Activated T-helper 2 cell treated with anti-CD3 and anti-CD28 coated beads, Interferon-gamma antibody, Interleukin-2, Interleukin-4, amounts not matched to agents 10 μg/mL and 5 μg/mL and 100 μg/mL, durations not matched to agents 14 hours and 24 hours and 36 hours (primary cell): ENCODE measurements around the gene MMP8. TPM values are rescaled to one million over a fixed set of nuclear protein-coding genes. Genes with fewer than 3 reads are reported as not detected.

Experiments used
- DNase-seq: peaks from one replicate; pipeline ENCODE4 v3.0.0; 2021; ENCODE audit warnings: low spot score
- H3K27ac Mint-ChIP-seq: one replicate; pipeline ENCODE4 v1.8.0; 2021; ENCODE audit warnings: mixed read lengths
- H3K27me3 Mint-ChIP-seq: one replicate; pipeline ENCODE4 v1.8.0; 2021; ENCODE audit warnings: low read depth, mixed read lengths
- H3K36me3 Mint-ChIP-seq: one replicate; pipeline ENCODE4 v1.8.0; 2021; ENCODE audit warnings: low read depth, mixed read lengths
- H3K4me1 Mint-ChIP-seq: one replicate; pipeline ENCODE4 v1.8.0; 2021; ENCODE audit warnings: low read depth, mixed read lengths
- H3K4me3 Mint-ChIP-seq: one replicate; pipeline ENCODE4 v1.8.0; 2021; ENCODE audit warnings: low read depth, mild to moderate bottlenecking, moderate library complexity, mixed read lengths
- H3K9me3 Mint-ChIP-seq: one replicate; pipeline ENCODE4 v1.8.0; 2021; ENCODE audit warnings: mixed read lengths
- intact Hi-C: fragments of 100-400 bp; cut with micrococcal nuclease; formaldehyde crosslinking; loops from one replicate; pipeline ENCODE4 v1.15.1; 2023
- total RNA-seq: library from RNA; stranded (reverse); gene quantifications from 2 replicates; pipeline ENCODE4 v1.2.3, GENCODE V29; 2022

Gene MMP8
- total RNA-seq, 1 donor from 2014 or later, result not detected

- intact Hi-C loops, result no loop called here
- DNase-seq, result no peak
- Mint-ChIP-seq H3K27me3 (peaks cover 4% of the 10 kb centered on the region), H3K4me1 (no peaks in the 10 kb centered on the region), H3K9me3 (no peaks in the 10 kb centered on the region), H3K27ac (no peak overlapping the region), H3K36me3 (no peaks in the 10 kb centered on the region), H3K4me3 (no peak overlapping the region)
Observed at GRCh38 chr11:102709201-102709945, 15.4 kb downstream of the MMP8 start.

- no peaks in the 10 kb centered on the region for H3K36me3 Mint-ChIP-seq
- peaks cover 4% of the 10 kb centered on the region for H3K27me3 Mint-ChIP-seq
- H3K27ac Mint-ChIP-seq, result no peak overlapping the region
- intact Hi-C loops, result no loop called here
- no peaks in the 10 kb centered on the region for H3K4me1 Mint-ChIP-seq
- DNase-seq, result no peak
- no peak overlapping the region for H3K4me3 Mint-ChIP-seq
- H3K9me3 Mint-ChIP-seq, result no peaks in the 10 kb centered on the region
Observed at GRCh38 chr11:102708654-102709053, 16.1 kb downstream of the MMP8 start.

DNA sequence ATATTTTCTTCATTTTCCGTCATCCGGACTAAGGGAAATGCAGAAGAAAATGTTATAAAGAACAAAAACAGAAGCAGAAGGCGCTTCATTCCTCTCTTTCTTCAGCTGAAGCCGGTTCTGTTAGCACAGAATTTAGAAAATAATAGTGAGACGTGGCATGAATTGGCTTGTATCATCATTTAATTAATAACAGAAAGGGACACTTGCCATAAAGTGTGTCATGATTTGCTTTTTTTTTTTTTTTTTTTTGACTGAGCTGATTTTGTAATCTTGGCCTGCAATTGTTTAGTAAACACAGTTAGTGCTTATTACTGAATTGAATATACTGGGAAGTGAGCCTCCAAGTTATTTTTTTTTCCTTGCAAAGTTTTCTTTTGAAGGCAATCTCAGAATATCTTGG lies 19.1 kb downstream of the MMP8 start, which contains the start of gene MMP27:
MMP27 (minus strand) TSS at position 144 of the 400 bp plus-strand sequence; CDS start at position 89, 55 bp downstream.
- Mint-ChIP-seq H3K27ac (no peak within 1 kb of the TSS), H3K27me3 (peaks cover 4% of the 10 kb centered on the region), H3K36me3 (no peaks in the 10 kb centered on the region), H3K4me3 (no peak within 1 kb of the TSS), H3K9me3 (no peaks in the 10 kb centered on the region), H3K4me1 (no peaks in the 10 kb centered on the region)
- DNase-seq, result no peak
- intact Hi-C loops, result no loop called here

DNA sequence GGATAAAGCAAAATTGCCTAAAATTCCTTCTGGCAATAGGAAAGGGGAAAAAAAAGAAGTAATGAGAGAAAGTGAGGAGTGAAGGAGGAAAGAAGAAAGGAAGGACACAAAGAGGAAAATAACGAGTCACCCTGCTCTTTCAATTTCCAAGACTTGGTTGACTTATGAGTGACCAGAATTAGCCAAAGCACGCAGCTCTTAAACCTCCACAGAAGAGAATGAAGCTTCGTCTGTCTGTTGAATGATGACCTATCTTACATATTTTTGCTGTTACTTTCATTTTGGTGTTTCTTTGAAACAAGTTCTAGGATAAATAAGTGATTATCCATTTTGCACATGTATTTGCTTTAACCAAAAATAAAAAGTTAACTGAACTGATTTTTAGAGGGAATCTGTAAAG lies 19.9 kb downstream of the MMP8 start:
- DNase-seq, result no peak
- H3K36me3 Mint-ChIP-seq, result no peaks in the 10 kb centered on the region
- no peak overlapping the region for H3K4me3 Mint-ChIP-seq
- peaks cover 4% of the 10 kb centered on the region for H3K27me3 Mint-ChIP-seq
- no peaks in the 10 kb centered on the region for H3K9me3 Mint-ChIP-seq
- intact Hi-C loops, result no loop called here
- no peaks in the 10 kb centered on the region for H3K4me1 Mint-ChIP-seq
- H3K27ac Mint-ChIP-seq, result no peak overlapping the region

- Mint-ChIP-seq H3K4me1 (no peaks in the 10 kb centered on the region), H3K9me3 (no peaks in the 10 kb centered on the region), H3K36me3 (no peaks in the 10 kb centered on the region), H3K27me3 (peaks cover 2% of the 10 kb centered on the region), H3K27ac (no peak overlapping the region), H3K4me3 (no peak overlapping the region)
- intact Hi-C loops, result no loop called here
- DNase-seq, result no peak
Observed at GRCh38 chr11:102703826-102704493, 20.8 kb downstream of the MMP8 start.

GRCh38 chr11:102695201-102695600 lies 29.6 kb downstream of the MMP8 start:
- Mint-ChIP-seq H3K36me3 (no peaks in the 10 kb centered on the region), H3K4me1 (no peaks in the 10 kb centered on the region), H3K4me3 (no peak overlapping the region)

DNA sequence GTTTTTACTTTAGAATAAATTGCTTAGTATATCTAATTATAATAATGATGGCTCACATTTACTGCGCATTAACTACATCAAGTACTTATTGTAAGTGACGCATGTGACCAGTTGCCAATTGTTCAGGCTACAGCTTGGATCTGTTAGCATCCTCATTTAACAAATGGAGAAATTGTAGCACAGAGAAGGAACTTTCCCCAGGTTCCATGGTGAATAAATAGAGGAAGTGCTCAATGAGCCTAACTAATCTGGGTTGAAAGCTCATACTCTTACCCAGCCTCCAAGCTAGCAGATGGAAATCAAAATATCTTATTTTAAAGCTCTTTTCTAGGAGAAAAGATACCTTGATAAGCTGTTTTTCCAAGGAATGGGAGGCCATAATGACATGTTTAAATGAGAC lies 39.0 kb downstream of the MMP8 start:
- DNase-seq, result no peak
- Mint-ChIP-seq H3K27me3 (peaks cover 10% of the 10 kb centered on the region), H3K36me3 (no peaks in the 10 kb centered on the region), H3K9me3 (no peaks in the 10 kb centered on the region), H3K27ac (no peak overlapping the region), H3K4me1 (no peaks in the 10 kb centered on the region), H3K4me3 (no peak overlapping the region)
- intact Hi-C loops, result no loop called here

More at GRCh38 chr11:102695201-102695600, 29.6 kb downstream of the MMP8 start:
- Mint-ChIP-seq H3K9me3 (no peaks in the 10 kb centered on the region), H3K27me3 (peaks cover 5% of the 10 kb centered on the region), H3K27ac (no peak overlapping the region)
- intact Hi-C loops, result no loop called here
- DNase-seq, result no peak

GRCh38 chr11:102685338-102685737 lies 39.4 kb downstream of the MMP8 start:
- intact Hi-C loops, result no loop called here
- H3K27ac Mint-ChIP-seq, result no peak overlapping the region
- no peaks in the 10 kb centered on the region for H3K4me1 Mint-ChIP-seq
- no peak overlapping the region for H3K4me3 Mint-ChIP-seq
- H3K9me3 Mint-ChIP-seq, result no peaks in the 10 kb centered on the region
- H3K36me3 Mint-ChIP-seq, result no peaks in the 10 kb centered on the region
- no peak for DNase-seq
- H3K27me3 Mint-ChIP-seq, result peaks cover 10% of the 10 kb centered on the region

- no peak for DNase-seq
- intact Hi-C loops, result no loop called here
- H3K27me3 Mint-ChIP-seq, result peaks cover 17% of the 10 kb centered on the region
- no peak overlapping the region for H3K27ac Mint-ChIP-seq
- no peaks in the 10 kb centered on the region for H3K9me3 Mint-ChIP-seq
- no peaks in the 10 kb centered on the region for H3K36me3 Mint-ChIP-seq
- H3K4me1 Mint-ChIP-seq, result no peaks in the 10 kb centered on the region
- H3K4me3 Mint-ChIP-seq, result no peak overlapping the region
Observed at GRCh38 chr11:102683277-102683676, 41.5 kb downstream of the MMP8 start.

DNA sequence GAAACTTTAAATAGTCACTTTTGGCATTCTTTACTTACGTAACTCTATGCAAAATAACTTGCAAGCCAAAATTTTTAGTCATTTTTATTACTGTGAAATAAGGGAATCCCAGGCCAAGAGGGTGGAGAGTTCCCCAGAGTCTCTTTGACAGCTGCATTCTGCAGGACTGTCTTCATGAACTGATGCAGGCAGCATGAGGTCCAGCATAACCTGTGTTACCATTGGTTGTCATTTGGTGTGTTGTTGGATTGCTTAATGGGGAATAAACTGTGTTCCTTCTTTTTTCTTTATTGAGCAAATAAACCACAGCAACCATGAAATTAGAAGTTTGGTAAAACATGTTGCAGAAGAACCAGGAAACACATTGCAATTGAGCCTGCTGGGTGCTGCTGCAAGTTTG lies 43.8 kb downstream of the MMP8 start:
- Mint-ChIP-seq H3K9me3 (no peaks in the 10 kb centered on the region), H3K4me1 (no peaks in the 10 kb centered on the region), H3K36me3 (no peaks in the 10 kb centered on the region), H3K27ac (no peak overlapping the region), H3K27me3 (peaks cover 17% of the 10 kb centered on the region), H3K4me3 (no peak overlapping the region)
- DNase-seq, result no peak
- intact Hi-C loops, result no loop called here

- Mint-ChIP-seq H3K36me3 (no peaks in the 10 kb centered on the region), H3K9me3 (no peaks in the 10 kb centered on the region), H3K4me3 (no peak overlapping the region), H3K27ac (no peak overlapping the region), H3K27me3 (peaks cover 13% of the 10 kb centered on the region), H3K4me1 (no peaks in the 10 kb centered on the region)
- DNase-seq, result no peak
- intact Hi-C loops, result no loop called here
Observed at GRCh38 chr11:102678022-102678421, 46.7 kb downstream of the MMP8 start.

GRCh38 chr11:102676084-102676483 lies 48.7 kb downstream of the MMP8 start:
- Mint-ChIP-seq H3K27ac (no peak overlapping the region), H3K36me3 (no peaks in the 10 kb centered on the region), H3K4me1 (no peaks in the 10 kb centered on the region), H3K9me3 (no peaks in the 10 kb centered on the region), H3K27me3 (peaks cover 6% of the 10 kb centered on the region), H3K4me3 (no peak overlapping the region)
- DNase-seq, result no peak
- intact Hi-C loops, result no loop called here

DNA sequence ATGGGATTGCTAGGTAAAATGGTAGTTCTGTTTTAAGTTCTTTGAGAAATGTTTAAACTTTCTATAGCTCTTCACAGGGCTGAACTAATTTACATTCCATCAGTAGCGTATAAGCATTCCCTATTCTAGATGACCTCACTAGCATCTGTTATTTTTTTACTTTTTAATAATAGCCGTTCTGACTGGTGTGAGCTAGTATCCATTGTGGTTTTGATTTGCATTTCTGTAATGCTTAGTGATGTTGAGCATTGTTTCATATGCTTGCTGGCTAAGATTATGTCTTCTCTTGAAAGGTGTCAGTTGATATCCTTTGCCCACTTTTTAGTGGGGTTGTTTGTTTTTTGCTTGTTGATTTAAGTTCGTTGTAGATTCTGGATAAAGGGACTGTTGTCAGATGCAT lies 55.1 kb downstream of the MMP8 start:
- H3K27me3 Mint-ChIP-seq, result peaks cover 8% of the 10 kb centered on the region
- no peaks in the 10 kb centered on the region for H3K9me3 Mint-ChIP-seq
- H3K27ac Mint-ChIP-seq, result no peak overlapping the region
- H3K36me3 Mint-ChIP-seq, result no peaks in the 10 kb centered on the region
- H3K4me1 Mint-ChIP-seq, result no peaks in the 10 kb centered on the region
- DNase-seq, result no peak
- no peak overlapping the region for H3K4me3 Mint-ChIP-seq
- intact Hi-C loops, result loop anchor here (10.0 kb wide), 1 partner anchor 385 kb away; no protein-coding TSS in a partner anchor
